Panc1 (cell line): ENCODE results near the gene AMMECR1L. TPM values are rescaled to one million over a fixed set of nuclear protein-coding genes. Genes with fewer than 3 reads are reported as not detected.

Experiments
- ATAC-seq: fragments of 200-7000 bp; cut with Tn5 transposase; 2 replicates; pipeline ENCODE4 v1.9.1; 2020; ENCODE audit warnings: mild to moderate bottlenecking, moderate library complexity
- BruUV-seq: library from RNA; stranded (reverse); fragments of 400-500 nt; replicated peaks from 2 replicates; lab custom pipeline; 2021; lab: Mats Ljungman, UMichigan
- CTCF ChIA-PET: fragments of 300-600 bp; sonication (Branson Sonifier 250); formaldehyde crosslinking; loops from one replicate; lab custom pipeline; 2022; ENCODE audit warnings: antibody characterized with exemption; lab: Charles Lee
- POLR2A ChIA-PET: fragments of 300-600 bp; sonication (Branson Sonifier 250); formaldehyde crosslinking; loops from one replicate; lab custom pipeline; 2022; ENCODE audit warnings: antibody characterized with exemption; lab: Charles Lee
- DNase-seq: peaks from one replicate; pipeline ENCODE4 v3.0.0-alpha.2; 2010; ENCODE audit warnings: low read depth, low spot score
- H3K27ac ChIP-seq: 2 replicates; pipeline ENCODE4 v1.5.1; 2011; ENCODE audit warnings: mild to moderate bottlenecking, low read length, inconsistent platforms
- H3K27me3 ChIP-seq: fragments of 200-500 bp; sonication (Bioruptor generic); 2 replicates; pipeline ENCODE4 v1.6.0; 2014; ENCODE audit warnings: low read length, inconsistent platforms; ENCODE audit not compliant: control insufficient read depth, insufficient read depth
- H3K36me3 ChIP-seq: fragments of 200-500 bp; sonication (Bioruptor generic); 2 replicates; pipeline ENCODE4 v1.5.1; 2014; ENCODE audit warnings: inconsistent platforms, mild to moderate bottlenecking, low read length, moderate library complexity; ENCODE audit not compliant: control insufficient read depth, insufficient read depth
- H3K4me1 ChIP-seq: 2 replicates; pipeline ENCODE4 v1.5.1; 2011; ENCODE audit warnings: inconsistent platforms, mild to moderate bottlenecking, low read length, moderate library complexity; ENCODE audit not compliant: control insufficient read depth, insufficient read depth
- H3K4me3 ChIP-seq, 2 experiments: 2 replicates each; pipeline ENCODE4 v1.5.1; 2011 to 2012; ENCODE audit warnings: low read depth in 2 of 2, low read length in 2 of 2, mild to moderate bottlenecking in 2 of 2, inconsistent platforms in 1 of 2, moderate library complexity in 1 of 2
- H3K9me3 ChIP-seq: fragments of 200-500 bp; sonication (Bioruptor generic); 2 replicates; pipeline ENCODE4 v1.5.1; 2014; ENCODE audit warnings: low read depth, mild to moderate bottlenecking, inconsistent platforms, low read length, moderate library complexity; ENCODE audit not compliant: control insufficient read depth, insufficient read depth
- CTCF ChIP-seq: fragments of 450-650 bp; IDR thresholded peaks from 2 replicates; pipeline ENCODE4 v1.5.1; 2017; ENCODE audit warnings: mild to moderate bottlenecking
- POLR2AphosphoS5 ChIP-seq: IDR thresholded peaks from 2 replicates; pipeline ENCODE4 v1.6.1; 2012; ENCODE audit warnings: mild to moderate bottlenecking, low read depth, low read length, moderate library complexity
- REST ChIP-seq, 2 experiments: IDR thresholded peaks; 2 replicates each; pipeline ENCODE4 v1.6.1; 2011 to 2012; ENCODE audit warnings: low read depth in 2 of 2, control low read depth in 1 of 2, low read length in 1 of 2, mild to moderate bottlenecking in 1 of 2, moderate library complexity in 1 of 2; ENCODE audit not compliant: insufficient read depth in 1 of 2
- SIN3A ChIP-seq: IDR thresholded peaks from 2 replicates; pipeline ENCODE4 v1.6.1; 2012; ENCODE audit warnings: low read depth, mild to moderate bottlenecking, low read length, moderate library complexity, borderline replicate concordance; ENCODE audit not compliant: insufficient read depth
- TCF7L2 ChIP-seq: IDR thresholded peaks from 2 replicates; pipeline ENCODE4 v1.6.1; 2011; ENCODE audit warnings: mild to moderate bottlenecking, low read depth, low read length, inconsistent platforms
- in situ Hi-C: cut with HindIII; loops from 2 replicates; pipeline ENCODE4 v1.10.0; 2016; ENCODE audit warnings: low sequenced_read_pairs, low pct_unique_long_range_greater_than_20kb
- intact Hi-C: fragments of 100-400 bp; cut with micrococcal nuclease; formaldehyde crosslinking; loops from one replicate; pipeline ENCODE4 v1.10.0; 2022; ENCODE audit not compliant: unreplicated experiment
- total RNA-seq: library from RNA; stranded (reverse); gene quantifications from one replicate; pipeline ENCODE4 v1.2.1, GENCODE V29; 2021; ENCODE audit not compliant: unreplicated experiment

The AMMECR1L gene
- total RNA-seq, 1 experiment from 2014 or later, result 26.5 TPM

- H3K36me3 ChIP-seq, result no peaks in the 10 kb centered on the region
- intact Hi-C loops, result no loop called here
- H3K9me3 ChIP-seq, result no peaks in the 10 kb centered on the region
- ATAC-seq (no peak), DNase-seq (no peak)
- H3K27ac ChIP-seq, result no peak overlapping the region
- POLR2A ChIA-PET, result no interaction called here
- H3K4me1 ChIP-seq, result no peaks in the 10 kb centered on the region
- H3K4me3 ChIP-seq, result no peak overlapping the region
- TF ChIP-seq CTCF (no peak), SIN3A (no peak), REST (IDR thresholded peaks at IDR 0.05; ENCODE audit: insufficient read depth in 1 of 2, low read depth in 2 of 2, low read length in 1 of 2) (no peak), POLR2AphosphoS5 (no peak), TCF7L2 (no peak)
- H3K27me3 ChIP-seq, result no peaks in the 10 kb centered on the region
- no TSS peak for BruUV-seq
- CTCF ChIA-PET, result no interaction called here
- in situ Hi-C loops, result no loop called here
These were observed 15.7 kb upstream of the AMMECR1L start for GRCh38 chr2:127901339-127902056.

- ATAC-seq (no peak), DNase-seq (no peak)
- Histone ChIP-seq H3K4me1 (no peaks in the 10 kb centered on the region), H3K4me3 (no peak overlapping the region), H3K27ac (no peak overlapping the region), H3K27me3 (no peaks in the 10 kb centered on the region), H3K9me3 (no peaks in the 10 kb centered on the region), H3K36me3 (no peaks in the 10 kb centered on the region)
- TF ChIP-seq SIN3A (no peak), REST (IDR thresholded peaks at IDR 0.05; ENCODE audit: insufficient read depth in 1 of 2, low read depth in 2 of 2, low read length in 1 of 2) (no peak), POLR2AphosphoS5 (no peak), TCF7L2 (no peak), CTCF (no peak)
- ChIA-PET CTCF (no interaction called here), POLR2A (no interaction called here)
- in situ Hi-C loops, result no loop called here
- intact Hi-C loops, result no loop called here
- BruUV-seq, result no TSS peak
These were observed 11.9 kb upstream of the AMMECR1L start for GRCh38 chr2:127897531-127898211.
